ENCODE measurements around the gene SPHK2.
"Not testable (repeated sequence)": the region's sequence is repeated elsewhere in the genome, so short reads cannot be mapped to it uniquely, and the experiment has no call there.

The SPHK2 gene

DNA sequence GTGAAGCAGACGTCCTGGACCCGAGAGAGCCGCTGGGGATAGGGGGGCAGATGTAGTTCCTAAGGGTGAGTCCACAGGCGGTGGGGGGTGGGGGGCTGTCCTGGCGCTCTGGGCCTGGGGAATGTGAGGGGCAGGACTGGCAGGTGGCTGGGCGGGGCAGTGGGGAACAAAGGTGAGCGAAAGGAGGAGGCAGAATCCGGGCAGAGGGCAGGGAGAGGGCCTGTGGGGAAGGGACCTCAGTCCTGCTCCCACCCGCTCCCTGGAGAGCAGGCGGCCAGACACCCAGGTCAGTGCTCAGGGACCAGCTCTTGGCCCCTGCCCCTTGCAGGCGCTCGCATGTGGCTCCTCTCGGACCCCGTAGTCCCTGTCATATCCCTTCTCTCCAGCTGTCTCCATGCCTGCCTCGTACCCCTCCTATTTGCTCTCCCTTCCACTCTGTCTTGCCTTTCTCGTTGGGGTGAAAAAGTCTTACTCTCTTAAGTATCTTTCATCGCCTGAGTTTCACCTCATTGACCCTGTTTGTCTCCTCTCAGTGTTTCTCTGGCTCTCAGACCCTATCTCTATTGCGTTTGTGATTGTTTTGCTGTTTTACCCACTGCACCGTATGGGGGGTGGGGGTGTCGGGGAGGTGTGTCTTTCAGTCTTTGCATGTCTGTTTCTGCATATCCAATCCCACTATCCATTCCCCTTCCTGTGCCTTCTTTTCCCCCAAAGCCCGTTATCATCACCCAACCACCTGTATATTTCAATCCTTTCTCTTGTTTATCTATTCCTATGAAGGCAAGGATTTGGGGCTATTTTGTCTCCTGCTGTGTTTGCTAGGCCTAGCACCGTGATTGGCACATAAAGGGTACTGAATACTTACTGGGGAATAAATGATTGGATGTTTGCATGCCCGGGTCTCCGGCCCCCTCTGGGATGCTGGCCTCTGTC is 5.8 kb downstream of the SPHK2 start:
- DNase-seq (ENCODE audit: low read depth): no peak

DNA sequence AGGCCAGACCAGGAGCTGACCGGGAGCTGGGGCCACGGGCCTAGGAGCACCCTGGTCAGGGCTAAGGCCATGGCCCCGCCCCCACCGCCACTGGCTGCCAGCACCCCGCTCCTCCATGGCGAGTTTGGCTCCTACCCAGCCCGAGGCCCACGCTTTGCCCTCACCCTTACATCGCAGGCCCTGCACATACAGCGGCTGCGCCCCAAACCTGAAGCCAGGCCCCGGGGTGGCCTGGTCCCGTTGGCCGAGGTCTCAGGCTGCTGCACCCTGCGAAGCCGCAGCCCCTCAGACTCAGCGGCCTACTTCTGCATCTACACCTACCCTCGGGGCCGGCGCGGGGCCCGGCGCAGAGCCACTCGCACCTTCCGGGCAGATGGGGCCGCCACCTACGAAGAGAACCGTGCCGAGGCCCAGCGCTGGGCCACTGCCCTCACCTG is 6.6 kb downstream of the SPHK2 start:
- no peak for DNase-seq (ENCODE audit: low read depth)

DNA sequence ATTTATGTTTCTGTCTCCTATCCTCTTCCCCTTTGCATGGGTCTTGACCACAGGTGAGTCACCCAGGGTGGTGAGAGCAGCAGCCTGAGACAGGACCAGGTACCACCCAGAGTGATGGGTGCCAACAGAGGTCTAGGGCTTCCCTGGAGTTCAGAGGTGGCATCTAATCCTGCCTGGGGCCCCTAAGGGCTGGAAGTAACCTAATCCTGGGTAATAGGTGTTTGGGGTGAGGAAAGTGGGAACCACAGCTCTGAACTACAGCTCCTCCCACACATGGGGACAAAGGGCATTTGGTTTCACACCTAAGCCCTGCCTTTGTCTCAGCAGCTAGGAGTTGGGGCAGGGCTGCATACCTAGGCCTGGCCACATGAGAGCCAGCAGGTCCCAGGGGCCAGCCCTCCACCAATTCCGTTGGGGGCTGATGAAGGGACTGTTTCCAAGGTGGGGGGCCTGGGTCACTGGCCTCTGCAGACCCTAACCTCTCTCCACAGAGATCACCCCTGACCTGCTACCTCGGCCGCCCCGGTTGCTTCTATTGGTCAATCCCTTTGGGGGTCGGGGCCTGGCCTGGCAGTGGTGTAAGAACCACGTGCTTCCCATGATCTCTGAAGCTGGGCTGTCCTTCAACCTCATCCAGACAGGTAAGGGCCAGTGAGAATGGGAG is 8.0 kb downstream of the SPHK2 start:
- DNase-seq (ENCODE audit: low read depth): no peak

GRCh38 chr19:48627865-48628314 is 8.6 kb downstream of the SPHK2 start:
- DNase-seq (ENCODE audit: low read depth): no peak

GRCh38 chr19:48628486-48629296 is 9.4 kb downstream of the SPHK2 start:
- no peak for DNase-seq (ENCODE audit: low read depth)

DNA sequence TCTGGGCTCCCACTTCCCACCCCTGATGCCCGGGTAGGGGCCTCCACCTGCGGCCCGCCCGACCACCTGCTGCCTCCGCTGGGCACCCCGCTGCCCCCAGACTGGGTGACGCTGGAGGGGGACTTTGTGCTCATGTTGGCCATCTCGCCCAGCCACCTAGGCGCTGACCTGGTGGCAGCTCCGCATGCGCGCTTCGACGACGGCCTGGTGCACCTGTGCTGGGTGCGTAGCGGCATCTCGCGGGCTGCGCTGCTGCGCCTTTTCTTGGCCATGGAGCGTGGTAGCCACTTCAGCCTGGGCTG is 9.9 kb downstream of the SPHK2 start:
- DNase-seq (ENCODE audit: low read depth): no peak

DNA sequence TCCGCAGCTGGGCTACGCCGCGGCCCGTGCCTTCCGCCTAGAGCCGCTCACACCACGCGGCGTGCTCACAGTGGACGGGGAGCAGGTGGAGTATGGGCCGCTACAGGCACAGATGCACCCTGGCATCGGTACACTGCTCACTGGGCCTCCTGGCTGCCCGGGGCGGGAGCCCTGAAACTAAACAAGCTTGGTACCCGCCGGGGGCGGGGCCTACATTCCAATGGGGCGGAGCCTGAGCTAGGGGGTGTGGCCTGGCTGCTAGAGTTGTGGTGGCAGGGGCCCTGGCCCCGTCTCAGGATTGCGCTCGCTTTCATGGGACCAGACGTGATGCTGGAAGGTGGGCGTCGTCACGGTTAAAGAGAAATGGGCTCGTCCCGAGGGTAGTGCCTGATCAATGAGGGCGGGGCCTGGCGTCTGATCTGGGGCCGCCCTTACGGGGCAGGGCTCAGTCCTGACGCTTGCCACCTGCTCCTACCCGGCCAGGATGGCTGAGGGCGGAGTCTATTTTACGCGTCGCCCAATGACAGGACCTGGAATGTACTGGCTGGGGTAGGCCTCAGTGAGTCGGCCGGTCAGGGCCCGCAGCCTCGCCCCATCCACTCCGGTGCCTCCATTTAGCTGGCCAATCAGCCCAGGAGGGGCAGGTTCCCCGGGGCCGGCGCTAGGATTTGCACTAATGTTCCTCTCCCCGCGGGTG is 10.4 kb downstream of the SPHK2 start:
- no peak for DNase-seq (ENCODE audit: low read depth)

DNA sequence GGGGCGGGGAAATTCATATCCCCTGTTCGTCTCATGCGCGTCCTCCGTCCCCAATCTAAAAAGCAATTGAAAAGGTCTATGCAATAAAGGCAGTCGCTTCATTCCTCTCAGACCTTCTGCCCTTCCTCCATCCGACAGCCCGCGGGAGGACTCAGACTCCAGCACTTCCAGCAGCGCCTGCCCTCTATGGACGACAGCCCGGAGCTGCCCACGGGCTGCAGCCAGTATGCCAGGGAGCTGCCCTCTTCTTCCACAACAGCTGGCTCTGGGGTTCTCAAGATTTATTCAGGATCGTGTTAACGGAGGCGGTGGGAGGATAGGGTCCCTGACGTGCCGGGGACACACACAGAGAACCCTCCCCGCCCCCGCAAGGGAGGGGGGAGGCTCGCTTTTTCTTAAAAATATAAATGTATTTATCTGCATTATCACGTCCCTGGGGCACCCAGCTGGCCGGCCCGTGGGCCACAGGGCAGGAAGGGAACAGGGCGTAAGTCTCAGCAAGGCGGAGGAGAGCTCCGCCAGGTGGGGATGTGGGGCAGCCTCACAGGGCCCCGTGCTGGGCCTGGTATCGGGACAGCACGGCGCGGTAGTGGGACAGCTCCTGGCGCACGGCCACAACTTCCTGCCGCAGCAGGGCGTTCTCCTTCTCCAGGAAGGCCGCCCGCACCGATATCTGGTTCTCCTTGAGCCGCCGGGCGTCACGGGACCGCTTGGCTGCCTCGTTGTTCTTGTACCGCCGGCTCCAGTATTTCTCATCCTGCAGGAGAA is 11.2 kb downstream of the SPHK2 start:
- DNase-seq (ENCODE audit: low read depth): no peak

- DNase-seq (ENCODE audit: low read depth): no peak
Observed at GRCh38 chr19:48631225-48631624, 11.9 kb downstream of the SPHK2 start.

GRCh38 chr19:48632286-48632685 is 13.0 kb downstream of the SPHK2 start:
- not testable (repeated sequence) for DNase-seq (ENCODE audit: low read depth)

- DNase-seq (ENCODE audit: low read depth): no peak
Observed at GRCh38 chr19:48632692-48633147, 13.4 kb downstream of the SPHK2 start.

DNA sequence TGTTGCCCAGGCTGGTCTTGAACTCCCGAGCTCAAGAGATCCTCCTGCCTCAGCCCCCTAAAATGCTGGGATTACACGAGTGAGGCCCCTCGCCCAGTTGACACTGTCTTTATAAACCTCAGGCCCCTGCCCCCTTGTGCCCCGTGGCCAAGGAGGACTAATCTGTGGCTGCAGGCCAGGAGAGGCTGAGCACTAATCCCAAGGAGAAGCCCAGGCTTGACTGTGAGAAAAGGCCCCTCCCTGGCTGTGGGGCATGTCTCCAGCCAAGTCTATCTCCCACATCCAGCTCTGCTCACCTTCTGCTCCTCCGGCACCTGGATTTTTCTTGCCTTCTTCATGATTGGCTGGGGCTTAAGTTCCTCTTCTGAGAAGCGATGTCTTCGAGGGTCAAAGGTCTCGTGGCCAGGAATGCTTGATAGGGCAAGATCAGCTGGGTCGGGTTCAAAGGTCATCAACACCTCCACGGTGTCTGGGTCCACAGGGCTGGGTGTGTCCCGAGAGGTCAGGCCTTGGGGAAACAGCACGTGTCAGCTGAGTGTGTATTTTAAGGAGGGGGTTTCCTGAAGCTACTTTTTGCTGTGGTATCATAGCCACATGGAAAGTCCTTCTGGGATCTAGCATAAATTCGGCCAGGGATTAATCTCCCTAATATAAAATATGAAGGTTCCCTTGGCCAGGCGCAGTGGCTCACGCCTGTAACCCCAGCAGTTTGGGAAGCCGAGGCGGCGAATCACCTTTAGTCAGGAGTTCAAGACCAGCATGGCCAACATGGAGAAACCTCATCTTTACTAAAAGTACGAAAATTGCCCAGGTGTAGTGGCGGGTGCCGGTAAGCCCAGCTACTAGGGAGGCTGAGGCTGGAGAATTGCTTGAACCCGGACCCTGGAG is 14.1 kb downstream of the SPHK2 start:
- no peak for DNase-seq (ENCODE audit: low read depth)

GRCh38 chr19:48634036-48634342 is 14.7 kb downstream of the SPHK2 start:
- DNase-seq (ENCODE audit: low read depth): no peak

DNA sequence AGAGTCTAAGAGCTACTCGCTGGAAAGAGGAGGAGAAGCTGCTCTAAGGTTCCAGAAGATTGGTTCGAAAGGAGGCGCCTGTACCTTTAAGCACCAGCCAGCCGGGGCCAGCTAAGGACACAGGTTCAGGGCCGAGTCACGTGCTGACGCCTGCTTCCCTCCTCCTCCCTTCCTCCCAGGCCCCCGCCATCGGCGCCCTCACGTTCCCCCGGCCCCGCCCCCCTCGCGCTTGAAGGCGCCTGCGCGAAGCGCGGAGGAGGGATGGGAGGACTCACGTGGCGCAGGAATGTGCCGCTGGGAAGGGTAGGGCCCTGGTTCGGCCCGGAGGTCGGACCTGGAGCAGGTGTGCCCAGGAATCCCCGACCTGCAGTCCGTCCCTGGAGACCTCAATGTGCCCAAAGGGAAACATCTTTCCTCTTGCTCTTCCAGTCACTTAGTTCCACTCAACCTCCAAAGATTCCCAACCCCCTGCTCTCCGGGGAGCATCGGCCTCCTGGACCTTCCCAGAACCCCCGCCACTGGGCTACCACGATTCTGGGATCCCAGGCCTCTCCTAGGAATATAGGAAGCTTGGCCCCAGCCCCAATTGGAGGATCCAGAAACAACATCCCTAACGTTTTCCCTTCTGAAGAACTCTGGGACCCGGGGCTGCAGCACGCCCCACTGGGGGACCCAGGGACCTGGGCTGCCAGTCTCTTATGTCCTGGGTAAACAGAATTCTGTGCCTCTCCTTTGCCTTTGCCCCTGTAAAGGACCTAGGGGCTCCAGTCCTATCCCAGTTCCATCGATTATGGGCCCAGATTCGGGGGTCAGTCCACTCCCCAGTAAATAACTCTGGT is 15.3 kb downstream of the SPHK2 start:
- DNase-seq (ENCODE audit: low read depth): peak; percentile 91

GRCh38 chr19:48635263-48635965 is 16.1 kb downstream of the SPHK2 start:
- peak; percentile 59 for DNase-seq (ENCODE audit: low read depth)

DNA sequence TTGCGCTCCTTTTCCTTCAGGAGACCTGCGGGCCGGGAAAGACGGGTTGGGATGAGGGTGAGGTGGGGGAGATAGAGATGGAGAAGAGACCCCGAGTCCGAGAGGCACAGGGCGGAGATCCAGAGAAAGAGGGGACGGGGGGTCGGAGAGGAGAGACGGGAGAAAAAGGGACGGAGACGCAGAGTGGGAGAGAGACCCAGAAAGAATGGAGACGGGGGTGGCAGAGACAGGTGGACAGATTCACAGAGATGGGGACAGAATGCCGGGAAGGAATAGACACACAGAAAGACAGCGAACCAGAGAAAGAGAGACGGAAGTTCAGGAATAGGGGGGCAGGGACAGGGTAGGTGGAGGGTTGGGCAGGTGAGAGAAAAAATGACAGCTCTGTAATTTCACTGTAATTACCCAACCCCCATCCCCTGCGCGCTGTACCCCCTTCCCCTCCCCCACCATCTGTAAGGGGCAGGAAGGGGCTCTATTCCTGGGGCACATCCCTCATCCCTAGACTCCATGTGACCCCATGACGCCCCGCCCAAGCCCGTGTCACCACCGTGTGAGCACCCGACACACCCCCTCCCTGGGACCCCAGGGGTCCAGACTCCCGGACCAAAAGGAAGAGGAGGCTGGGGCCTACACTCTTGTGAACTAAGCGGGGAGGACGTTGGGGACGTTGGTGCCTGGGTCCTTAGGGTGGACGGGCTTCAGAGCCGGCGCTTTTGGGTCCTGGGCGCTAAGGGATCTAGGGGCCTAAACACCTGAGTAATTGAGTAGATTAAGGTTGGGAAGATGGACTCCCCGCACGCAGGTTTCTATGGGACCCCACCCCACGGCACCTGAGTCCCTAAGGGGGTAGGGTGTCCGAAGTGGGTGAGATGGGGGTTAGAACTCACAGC is 16.9 kb downstream of the SPHK2 start:
- DNase-seq (ENCODE audit: low read depth): no peak

GRCh38 chr19:48636859-48637448 is 17.6 kb downstream of the SPHK2 start, which contains the start of gene DBP:
Gene DBP, minus strand, starts transcription at chr19:48637379. Its CDS starts 385 bp downstream, at chr19:48636994.
- DNase-seq (ENCODE audit: low read depth): no peak

Measured in stimulated activated CD8-positive, alpha-beta memory T cell treated with anti-CD3 and anti-CD28 coated beads, Interleukin-4, amount 100 ng/mL, for 24 hours (primary cell).